CD4-positive, alpha-beta T cell treated with Interleukin-2 at 100 ng/mL for 4 hours (primary cell): ENCODE results near the gene WNT1.
A peak's percentile ranks its signal among the peaks of the same experiment; 100 is the strongest.

Experiments
- DNase-seq: peaks from one replicate; pipeline ENCODE4 v3.0.0-alpha.2; 2020; ENCODE audit warnings: low spot score

WNT1 gene

GRCh38 chr12:48978291-48978740 is at the start of gene WNT1:
Gene WNT1, plus strand, starts transcription at chr12:48978322. Its CDS starts 329 bp downstream, at chr12:48978651.
- DNase-seq, result no peak

- DNase-seq, result no peak
These were observed 48.6 kb upstream of the WNT1 start for GRCh38 chr12:48929551-48929950.

- DNase-seq, result no peak
These were observed 47.6 kb upstream of the WNT1 start for GRCh38 chr12:48930475-48930874.

- DNase-seq, result peak; percentile 38
These were observed 45.2 kb upstream of the WNT1 start for GRCh38 chr12:48932878-48933277.

GRCh38 chr12:48933664-48934311 is 44.3 kb upstream of the WNT1 start:
- DNase-seq, result peak; percentile 58

- DNase-seq, result peak; percentile 25
These were observed 43.8 kb upstream of the WNT1 start for GRCh38 chr12:48934312-48934706.

- DNase-seq, result peak; percentile 81
These were observed 41.6 kb upstream of the WNT1 start for GRCh38 chr12:48936379-48936979.

- no peak for DNase-seq
These were observed 41.0 kb upstream of the WNT1 start for GRCh38 chr12:48937170-48937569.

- DNase-seq, result no peak
These were observed 39.3 kb upstream of the WNT1 start for GRCh38 chr12:48938805-48939204.

GRCh38 chr12:48940181-48940580 is 37.9 kb upstream of the WNT1 start:
- no peak for DNase-seq

- DNase-seq, result no peak
These were observed 34.9 kb upstream of the WNT1 start for GRCh38 chr12:48943221-48943620.

GRCh38 chr12:48946205-48946604 is 31.9 kb upstream of the WNT1 start:
- DNase-seq, result no peak

- DNase-seq, result no peak
These were observed 31.2 kb upstream of the WNT1 start for GRCh38 chr12:48946943-48947342.

- DNase-seq, result no peak
These were observed 30.4 kb upstream of the WNT1 start for GRCh38 chr12:48947727-48948126.

- DNase-seq, result no peak
These were observed 25.4 kb upstream of the WNT1 start for GRCh38 chr12:48952691-48953090.

- no peak for DNase-seq
These were observed 24.1 kb upstream of the WNT1 start for GRCh38 chr12:48954061-48954460.

- no peak for DNase-seq
These were observed 23.2 kb upstream of the WNT1 start for GRCh38 chr12:48954841-48955501.

- DNase-seq, result no peak
These were observed 21.6 kb upstream of the WNT1 start for GRCh38 chr12:48956279-48957140.

- DNase-seq, result peak; percentile 93
These were observed 20.7 kb upstream of the WNT1 start, which contains the start of gene ARF3 for GRCh38 chr12:48957141-48958048. Gene ARF3, minus strand, starts transcription at chr12:48957487. Its CDS starts 16,392 bp downstream, at chr12:48941095.

- DNase-seq, result no peak
These were observed 20.1 kb upstream of the WNT1 start for GRCh38 chr12:48958049-48958388.

GRCh38 chr12:48960834-48961233 is 17.3 kb upstream of the WNT1 start:
- no peak for DNase-seq
